Measurements from ENCODE around the gene SOWAHA. TPM values are rescaled to one million over a fixed set of nuclear protein-coding genes. Genes with fewer than 3 reads are reported as not detected.

The SOWAHA gene
- total RNA-seq, 1 donor from 2014 or later = 0.21 TPM

GRCh38 chr5:132822650-132823480, 9.8 kb downstream of the SOWAHA start:
- Histone ChIP-seq H3K27me3 (ENCODE audit: control insufficient read depth, insufficient read depth, low read length) (peaks cover 2% of the 10 kb centered on the region), H3K36me3 (ENCODE audit: control insufficient read depth, insufficient read depth, low read length) (no peaks in the 10 kb centered on the region), H3K4me3 (ENCODE audit: low read depth, low read length) (peak overlapping the region; percentile 9)
- DNase-seq (ENCODE audit: low read depth) = no peak
- no peak for TF ChIP-seq CTCF (IDR thresholded peaks at IDR 0.05; ENCODE audit: insufficient read depth, low read length, poor library complexity, severe bottlenecking)

- no peak overlapping the region for H3K4me3 ChIP-seq (ENCODE audit: low read depth, low read length)
Observed at GRCh38 chr5:132823481-132824050, 10.5 kb downstream of the SOWAHA start.

GRCh38 chr5:132824426-132824825, 11.3 kb downstream of the SOWAHA start:
- no peaks in the 10 kb centered on the region for H3K36me3 ChIP-seq (ENCODE audit: control insufficient read depth, insufficient read depth, low read length)
- peaks cover 2% of the 10 kb centered on the region for H3K27me3 ChIP-seq (ENCODE audit: control insufficient read depth, insufficient read depth, low read length)
- no peak overlapping the region for H3K4me3 ChIP-seq (ENCODE audit: low read depth, low read length)
- no peak for TF ChIP-seq CTCF (IDR thresholded peaks at IDR 0.05; ENCODE audit: insufficient read depth, low read length, poor library complexity, severe bottlenecking)
- DNase-seq (ENCODE audit: low read depth) = no peak

More at GRCh38 chr5:132823481-132824050, 10.5 kb downstream of the SOWAHA start:
- Histone ChIP-seq H3K36me3 (ENCODE audit: control insufficient read depth, insufficient read depth, low read length) (no peaks in the 10 kb centered on the region), H3K27me3 (ENCODE audit: control insufficient read depth, insufficient read depth, low read length) (peaks cover 2% of the 10 kb centered on the region)
- no peak for DNase-seq (ENCODE audit: low read depth)
- TF ChIP-seq CTCF (IDR thresholded peaks at IDR 0.05; ENCODE audit: insufficient read depth, low read length, poor library complexity, severe bottlenecking) = peak; percentile 4

- Histone ChIP-seq H3K36me3 (ENCODE audit: control insufficient read depth, insufficient read depth, low read length) (no peaks in the 10 kb centered on the region), H3K4me3 (ENCODE audit: low read depth, low read length) (no peak overlapping the region), H3K27me3 (ENCODE audit: control insufficient read depth, insufficient read depth, low read length) (peaks cover 2% of the 10 kb centered on the region)
- no peak for TF ChIP-seq CTCF (IDR thresholded peaks at IDR 0.05; ENCODE audit: insufficient read depth, low read length, poor library complexity, severe bottlenecking)
- DNase-seq (ENCODE audit: low read depth) = no peak
Observed at GRCh38 chr5:132825033-132825833, 12.1 kb downstream of the SOWAHA start.

- Histone ChIP-seq H3K36me3 (ENCODE audit: control insufficient read depth, insufficient read depth, low read length) (no peaks in the 10 kb centered on the region), H3K27me3 (ENCODE audit: control insufficient read depth, insufficient read depth, low read length) (peaks cover 2% of the 10 kb centered on the region), H3K4me3 (ENCODE audit: low read depth, low read length) (no peak overlapping the region)
- DNase-seq (ENCODE audit: low read depth) = no peak
- TF ChIP-seq CTCF (IDR thresholded peaks at IDR 0.05; ENCODE audit: insufficient read depth, low read length, poor library complexity, severe bottlenecking) = no peak
Observed at GRCh38 chr5:132825834-132826391, 12.8 kb downstream of the SOWAHA start.

Data from kidney epithelial cell (primary cell).